Measurements from ENCODE around the gene NPIPB4.
"Not testable (repeated sequence)": the region's sequence is repeated elsewhere in the genome, so short reads cannot be mapped to it uniquely, and the experiment has no call there.

The NPIPB4 gene

GRCh38 chr16:21815694-21816093 lies 41.9 kb downstream of the NPIPB4 start:
- peaks cover 73% of the 10 kb centered on the region for H3K36me3 Mint-ChIP-seq (ENCODE audit: low read depth)
- peaks cover 20% of the 10 kb centered on the region for H3K4me1 Mint-ChIP-seq (ENCODE audit: low read depth)
- H3K27ac Mint-ChIP-seq, DNase-seq, H3K27me3 Mint-ChIP-seq, H3K9me3 Mint-ChIP-seq, H3K4me3 Mint-ChIP-seq: not testable (repeated sequence)

GRCh38 chr16:21802375-21802663 lies 55.2 kb downstream of the NPIPB4 start:
- H3K27ac Mint-ChIP-seq; H3K4me3 Mint-ChIP-seq; H3K4me1 Mint-ChIP-seq (ENCODE audit: low read depth); H3K9me3 Mint-ChIP-seq; DNase-seq; H3K27me3 Mint-ChIP-seq: not testable (repeated sequence)
- H3K36me3 Mint-ChIP-seq (ENCODE audit: low read depth), result peaks cover 44% of the 10 kb centered on the region

- DNase-seq, H3K27ac Mint-ChIP-seq: not testable (repeated sequence)
- H3K36me3 Mint-ChIP-seq (ENCODE audit: low read depth), result peaks cover 43% of the 10 kb centered on the region
These were observed 55.8 kb downstream of the NPIPB4 start for GRCh38 chr16:21801538-21802374.

GRCh38 chr16:21798601-21799000 lies 59.0 kb downstream of the NPIPB4 start:
- not testable (repeated sequence) for H3K4me1 Mint-ChIP-seq (ENCODE audit: low read depth); H3K27ac Mint-ChIP-seq; H3K9me3 Mint-ChIP-seq; DNase-seq; H3K27me3 Mint-ChIP-seq; H3K4me3 Mint-ChIP-seq
- H3K36me3 Mint-ChIP-seq (ENCODE audit: low read depth), result peaks cover 35% of the 10 kb centered on the region

More at GRCh38 chr16:21801538-21802374, 55.8 kb downstream of the NPIPB4 start:
- not testable (repeated sequence) for H3K27me3 Mint-ChIP-seq; H3K9me3 Mint-ChIP-seq; H3K4me3 Mint-ChIP-seq; H3K4me1 Mint-ChIP-seq (ENCODE audit: low read depth)

GRCh38 chr16:21793310-21793709 lies 64.2 kb downstream of the NPIPB4 start:
- H3K4me1 Mint-ChIP-seq (ENCODE audit: low read depth); H3K27ac Mint-ChIP-seq; DNase-seq; H3K4me3 Mint-ChIP-seq; H3K27me3 Mint-ChIP-seq; H3K9me3 Mint-ChIP-seq: not testable (repeated sequence)
- H3K36me3 Mint-ChIP-seq (ENCODE audit: low read depth), result peaks cover 18% of the 10 kb centered on the region

- H3K27me3 Mint-ChIP-seq; H3K27ac Mint-ChIP-seq; H3K9me3 Mint-ChIP-seq; H3K36me3 Mint-ChIP-seq (ENCODE audit: low read depth); H3K4me3 Mint-ChIP-seq; H3K4me1 Mint-ChIP-seq (ENCODE audit: low read depth); DNase-seq: not testable (repeated sequence)
These were observed 67.0 kb downstream of the NPIPB4 start for GRCh38 chr16:21790506-21790905.

Data from activated T-cell treated with anti-CD3 and anti-CD28 coated beads, Interleukin-2, amount 50 U/mL, for 24 hours (primary cell).